ENCODE measurements around the gene ZFP14. TPM values are rescaled to one million over a fixed set of nuclear protein-coding genes. Genes with fewer than 3 reads are reported as not detected.
"Not testable (repeated sequence)": the region's sequence is repeated elsewhere in the genome, so short reads cannot be mapped to it uniquely, and the experiment has no call there.

Gene ZFP14
- total RNA-seq, 2 experiments from 2014 or later: 0.66 to 1.2 TPM

- peak overlapping the region; percentile 82 for H3K4me3 Mint-ChIP-seq
- peaks cover 26% of the 10 kb centered on the region for H3K36me3 Mint-ChIP-seq
- peak overlapping the region; percentile 92 for H3K27ac Mint-ChIP-seq
- H3K9me3 Mint-ChIP-seq: peaks cover 23% of the 10 kb centered on the region
- peaks cover 18% of the 10 kb centered on the region for H3K4me1 Mint-ChIP-seq
- DNase-seq: no peak
- H3K27me3 Mint-ChIP-seq: no peaks in the 10 kb centered on the region
Measured at GRCh38 chr19:36377541-36378178, 1.3 kb downstream of the ZFP14 start.

GRCh38 chr19:36373638-36374156 lies 5.3 kb downstream of the ZFP14 start:
- DNase-seq: no peak
- no peaks in the 10 kb centered on the region for H3K27me3 Mint-ChIP-seq
- H3K27ac Mint-ChIP-seq: no peak overlapping the region
- no peak overlapping the region for H3K4me3 Mint-ChIP-seq
- peaks cover 32% of the 10 kb centered on the region for H3K9me3 Mint-ChIP-seq
- H3K36me3 Mint-ChIP-seq: peaks cover 58% of the 10 kb centered on the region
- H3K4me1 Mint-ChIP-seq: peaks cover 18% of the 10 kb centered on the region

- H3K27me3 Mint-ChIP-seq: no peaks in the 10 kb centered on the region
- DNase-seq: no peak
- no peak overlapping the region for H3K4me3 Mint-ChIP-seq
- no peak overlapping the region for H3K27ac Mint-ChIP-seq
- peaks cover 33% of the 10 kb centered on the region for H3K9me3 Mint-ChIP-seq
- H3K36me3 Mint-ChIP-seq: peaks cover 73% of the 10 kb centered on the region
- H3K4me1 Mint-ChIP-seq: peaks cover 2% of the 10 kb centered on the region
Measured at GRCh38 chr19:36371886-36372285, 7.1 kb downstream of the ZFP14 start.

GRCh38 chr19:36363845-36364244 lies 15.2 kb downstream of the ZFP14 start:
- no peaks in the 10 kb centered on the region for H3K27me3 Mint-ChIP-seq
- no peaks in the 10 kb centered on the region for H3K4me1 Mint-ChIP-seq
- peaks cover 36% of the 10 kb centered on the region for H3K9me3 Mint-ChIP-seq
- H3K36me3 Mint-ChIP-seq: peaks cover 89% of the 10 kb centered on the region
- H3K27ac Mint-ChIP-seq: no peak overlapping the region
- no peak for DNase-seq
- H3K4me3 Mint-ChIP-seq: no peak overlapping the region

- H3K4me3 Mint-ChIP-seq: no peak overlapping the region
- no peak for DNase-seq
- no peaks in the 10 kb centered on the region for H3K27me3 Mint-ChIP-seq
- H3K36me3 Mint-ChIP-seq: peaks cover 77% of the 10 kb centered on the region
- H3K4me1 Mint-ChIP-seq: no peaks in the 10 kb centered on the region
- H3K9me3 Mint-ChIP-seq: peaks cover 58% of the 10 kb centered on the region
- H3K27ac Mint-ChIP-seq: no peak overlapping the region
Measured at GRCh38 chr19:36340786-36341372, 38.1 kb downstream of the ZFP14 start.

GRCh38 chr19:36331353-36332228 lies 47.4 kb downstream of the ZFP14 start:
- peak overlapping the region; percentile 68 for H3K4me3 Mint-ChIP-seq
- H3K27ac Mint-ChIP-seq: no peak overlapping the region
- H3K4me1 Mint-ChIP-seq: peaks cover 3% of the 10 kb centered on the region
- peaks cover 66% of the 10 kb centered on the region for H3K36me3 Mint-ChIP-seq
- peaks cover 49% of the 10 kb centered on the region for H3K9me3 Mint-ChIP-seq
- H3K27me3 Mint-ChIP-seq: no peaks in the 10 kb centered on the region
- DNase-seq: peak; percentile 79

GRCh38 chr19:36330216-36330615 lies 48.8 kb downstream of the ZFP14 start:
- no peak for DNase-seq
- Mint-ChIP-seq H3K36me3 (peaks cover 68% of the 10 kb centered on the region), H3K9me3 (peaks cover 48% of the 10 kb centered on the region), H3K4me3 (peak overlapping the region; percentile 68), H3K4me1 (peaks cover 3% of the 10 kb centered on the region), H3K27me3 (no peaks in the 10 kb centered on the region), H3K27ac (no peak overlapping the region)

GRCh38 chr19:36329534-36329933 lies 49.5 kb downstream of the ZFP14 start:
- not testable (repeated sequence) for H3K27ac Mint-ChIP-seq, DNase-seq, H3K27me3 Mint-ChIP-seq, H3K4me1 Mint-ChIP-seq
- Mint-ChIP-seq H3K9me3 (peaks cover 53% of the 10 kb centered on the region), H3K4me3 (peak overlapping the region; percentile 8), H3K36me3 (peaks cover 73% of the 10 kb centered on the region)

GRCh38 chr19:36326649-36327048 lies 52.4 kb downstream of the ZFP14 start:
- H3K36me3 Mint-ChIP-seq: peaks cover 76% of the 10 kb centered on the region

GRCh38 chr19:36315164-36315563 lies 63.8 kb downstream of the ZFP14 start:
- H3K4me3 Mint-ChIP-seq, H3K9me3 Mint-ChIP-seq, H3K27ac Mint-ChIP-seq, DNase-seq, H3K27me3 Mint-ChIP-seq, H3K4me1 Mint-ChIP-seq: not testable (repeated sequence)
- H3K36me3 Mint-ChIP-seq: peaks cover 14% of the 10 kb centered on the region

More at GRCh38 chr19:36326649-36327048, 52.4 kb downstream of the ZFP14 start:
- H3K27me3 Mint-ChIP-seq, H3K4me1 Mint-ChIP-seq, DNase-seq, H3K27ac Mint-ChIP-seq, H3K4me3 Mint-ChIP-seq: not testable (repeated sequence)
- H3K9me3 Mint-ChIP-seq: peaks cover 56% of the 10 kb centered on the region

- not testable (repeated sequence) for H3K4me1 Mint-ChIP-seq, H3K4me3 Mint-ChIP-seq, H3K27me3 Mint-ChIP-seq, H3K9me3 Mint-ChIP-seq, H3K27ac Mint-ChIP-seq, DNase-seq
- peaks cover 11% of the 10 kb centered on the region for H3K36me3 Mint-ChIP-seq
Measured at GRCh38 chr19:36314053-36314452, 64.9 kb downstream of the ZFP14 start.

GRCh38 chr19:36311098-36311760 lies 67.8 kb downstream of the ZFP14 start:
- not testable (repeated sequence) for H3K9me3 Mint-ChIP-seq, H3K4me1 Mint-ChIP-seq, H3K36me3 Mint-ChIP-seq, H3K27me3 Mint-ChIP-seq, DNase-seq, H3K27ac Mint-ChIP-seq, H3K4me3 Mint-ChIP-seq

GRCh38 chr19:36310416-36310990 lies 68.5 kb downstream of the ZFP14 start:
- H3K27me3 Mint-ChIP-seq, H3K36me3 Mint-ChIP-seq, H3K27ac Mint-ChIP-seq, DNase-seq, H3K4me1 Mint-ChIP-seq, H3K4me3 Mint-ChIP-seq, H3K9me3 Mint-ChIP-seq: not testable (repeated sequence)

GRCh38 chr19:36309759-36310158 lies 69.2 kb downstream of the ZFP14 start:
- H3K9me3 Mint-ChIP-seq, H3K27me3 Mint-ChIP-seq, DNase-seq, H3K36me3 Mint-ChIP-seq, H3K4me1 Mint-ChIP-seq, H3K27ac Mint-ChIP-seq: not testable (repeated sequence)
- peak overlapping the region; percentile 48 for H3K4me3 Mint-ChIP-seq
